ENCODE results near the gene TTC7B. TPM values are rescaled to one million over a fixed set of nuclear protein-coding genes. Genes with fewer than 3 reads are reported as not detected.

Gene TTC7B
- total and polyA plus RNA-seq, 2 of the 13 experiments (the other 11 are each of a cell fraction or from before 2014, with no cell fraction given): 1.3 to 3.2 TPM

GRCh38 chr14:90495357-90496276 is 320.6 kb downstream of the TTC7B start (continued):
- TF ChIP-seq FOXA3 (CRISPR knock-in tag; IDR thresholded peaks at IDR 0.05) (0 out of 2 replicates have a peak, but pooled peaks have one; percentile 17), ZNF276 (CRISPR knock-in tag; IDR thresholded peaks at IDR 0.05; ENCODE audit: low read depth) (no peak), PRMT3 (CRISPR knock-in tag; IDR thresholded peaks at IDR 0.05; ENCODE audit: borderline replicate concordance, low read depth) (no peak), ZNF136 (CRISPR knock-in tag; IDR thresholded peaks at IDR 0.05; ENCODE audit: low read depth) (no peak), ZNF615 (CRISPR knock-in tag; IDR thresholded peaks at IDR 0.05; ENCODE audit: borderline replicate concordance) (no peak; the same call in 1 of the 2 replicates), ZNF383 (CRISPR knock-in tag; IDR thresholded peaks at IDR 0.05; ENCODE audit: borderline replicate concordance) (no peak), THAP8 (CRISPR knock-in tag; IDR thresholded peaks at IDR 0.05; ENCODE audit: borderline replicate concordance) (no peak), MATR3 (CRISPR knock-in tag; IDR thresholded peaks at IDR 0.05) (no peak), ZNF513 (CRISPR knock-in tag; conservative IDR thresholded peaks at IDR 0.05) (no peak), ZNF747 (CRISPR knock-in tag; IDR thresholded peaks at IDR 0.05; ENCODE audit: borderline replicate concordance) (no peak), RCOR2 (CRISPR knock-in tag; IDR thresholded peaks at IDR 0.05) (no peak), ZNF281 (CRISPR knock-in tag; IDR thresholded peaks at IDR 0.05; ENCODE audit: borderline replicate concordance) (peak; percentile 31; the same call in 1 of the 2 replicates), MZF1 (CRISPR knock-in tag; IDR thresholded peaks at IDR 0.05; ENCODE audit: borderline replicate concordance) (no peak), ZHX1 (CRISPR knock-in tag; IDR thresholded peaks at IDR 0.05; ENCODE audit: low read depth) (0 out of 2 replicates have a peak, but pooled peaks have one; percentile 28), HBP1 (CRISPR knock-in tag; IDR thresholded peaks at IDR 0.05; ENCODE audit: low read depth) (peak; percentile 79; the same call in 1 of the 2 replicates)
